ENCODE results near the gene FUT6.
"Not testable (repeated sequence)": the region's sequence is repeated elsewhere in the genome, so short reads cannot be mapped to it uniquely, and the experiment has no call there.

The FUT6 gene

GRCh38 chr19:5785423-5785822, 54.1 kb downstream of the FUT6 start:
- DNase-seq (ENCODE audit: low spot score): no peak

- DNase-seq (ENCODE audit: low spot score): no peak
Observed at GRCh38 chr19:5784581-5785147, 54.8 kb downstream of the FUT6 start, which contains the start of gene PRR22. Gene PRR22 (minus strand): TSS chr19:5784746. CDS start chr19:5784660, 86 bp downstream.

GRCh38 chr19:5782945-5783919, 56.3 kb downstream of the FUT6 start:
- DNase-seq (ENCODE audit: low spot score): no peak

- DNase-seq (ENCODE audit: low spot score): no peak
Observed at GRCh38 chr19:5782322-5782721, 57.2 kb downstream of the FUT6 start.

GRCh38 chr19:5780916-5781315, 58.6 kb downstream of the FUT6 start:
- not testable (repeated sequence) for DNase-seq (ENCODE audit: low spot score)
